Peyer's patch (tissue), 4 donors: Measurements from ENCODE around the gene WDR26.

Source experiments
- CTCF ChIP-seq, 6 experiments: fragments of 450-650 bp in 4 of 6; fragments of 200-600 bp in 2 of 6; sonication (generic) in 1 of 6; IDR thresholded peaks; one replicate each; pipeline ENCODE4 v1.5.1; 2017 to 2019; ENCODE audit warnings: antibody characterized with exemption in 6 of 6, mild to moderate bottlenecking in 3 of 6, moderate library complexity in 1 of 6
- POLR2A ChIP-seq, 2 donors: fragments of 450-650 bp; IDR thresholded peaks; one replicate each; pipeline ENCODE4 v1.5.1; 2017; ENCODE audit warnings: antibody characterized with exemption in 2 of 2, mild to moderate bottlenecking in 2 of 2, moderate library complexity in 2 of 2

- no peak for TF ChIP-seq POLR2A (IDR thresholded peaks at IDR 0.05)
- TF ChIP-seq CTCF (IDR thresholded peaks at IDR 0.05), result no peak
Observed at GRCh38 chr1:224375059-224375458, 59.5 kb downstream of the WDR26 start.
